ENCODE data around the gene CLCN1.

GRCh38 chr7:143351060-143351459, 35.1 kb downstream of the CLCN1 start:
- no peak for TF ChIP-seq CTCF (conservative IDR thresholded peaks at IDR 0.05)
- no peak for TF ChIP-seq ZFX (IDR thresholded peaks at IDR 0.05)

All from C4-2B (cell line).